Activated CD8-positive, alpha-beta memory T cell treated with anti-CD3 and anti-CD28 coated beads for 24 hours (primary cell): Measurements from ENCODE around the gene RRP8.

ENCODE experiments used
- DNase-seq: peaks from one replicate; pipeline ENCODE4 v3.0.0-alpha.2; 2020

RRP8 gene

GRCh38 chr11:6566704-6567370, 36.6 kb downstream of the RRP8 start:
- DNase-seq = no peak

GRCh38 chr11:6565988-6566703, 37.3 kb downstream of the RRP8 start:
- DNase-seq = no peak

- no peak for DNase-seq
Observed at GRCh38 chr11:6565325-6565724, 38.1 kb downstream of the RRP8 start.

- no peak for DNase-seq
Observed at GRCh38 chr11:6563667-6564066, 39.7 kb downstream of the RRP8 start.

GRCh38 chr11:6563121-6563619, 40.2 kb downstream of the RRP8 start:
- no peak for DNase-seq

GRCh38 chr11:6561288-6561687, 42.1 kb downstream of the RRP8 start:
- no peak for DNase-seq

GRCh38 chr11:6559369-6559768, 44.0 kb downstream of the RRP8 start:
- no peak for DNase-seq

- no peak for DNase-seq
Observed at GRCh38 chr11:6557761-6558674, 45.4 kb downstream of the RRP8 start.

GRCh38 chr11:6557063-6557462, 46.4 kb downstream of the RRP8 start:
- no peak for DNase-seq

GRCh38 chr11:6556139-6556949, 47.1 kb downstream of the RRP8 start:
- no peak for DNase-seq

- no peak for DNase-seq
Observed at GRCh38 chr11:6554828-6555706, 48.3 kb downstream of the RRP8 start.

GRCh38 chr11:6553634-6554033, 49.8 kb downstream of the RRP8 start:
- DNase-seq = no peak

GRCh38 chr11:6548641-6549040, 54.8 kb downstream of the RRP8 start:
- DNase-seq = no peak

GRCh38 chr11:6548121-6548520, 55.3 kb downstream of the RRP8 start:
- no peak for DNase-seq

GRCh38 chr11:6547177-6547576, 56.2 kb downstream of the RRP8 start:
- no peak for DNase-seq

- no peak for DNase-seq
Observed at GRCh38 chr11:6546735-6547134, 56.7 kb downstream of the RRP8 start.

GRCh38 chr11:6545917-6546605, 57.4 kb downstream of the RRP8 start:
- no peak for DNase-seq
